DOHH2 (cell line): ENCODE results near the gene FGF7.
"Not testable (repeated sequence)": the region's sequence is repeated elsewhere in the genome, so short reads cannot be mapped to it uniquely, and the experiment has no call there.

Experiments used
- H3F3A ChIP-seq: fragments of 200-600 bp; sonication (generic), shearing (Covaris generic); 2 replicates; pipeline ENCODE4 v1.6.0; 2016; ENCODE audit warnings: antibody characterized with exemption, mild to moderate bottlenecking; ENCODE audit not compliant: control insufficient read depth, insufficient read depth
- H3K27ac ChIP-seq: fragments of 200-600 bp; sonication (generic); 2 replicates; pipeline ENCODE4 v1.5.1; 2014; ENCODE audit warnings: low read depth, mild to moderate bottlenecking, low read length, moderate library complexity
- H3K27me3 ChIP-seq: fragments of 200-600 bp; sonication (generic); 2 replicates; pipeline ENCODE4 v1.6.1; 2014; ENCODE audit warnings: mild to moderate bottlenecking, low read length, mixed read lengths; ENCODE audit not compliant: control insufficient read depth
- H3K36me3 ChIP-seq: fragments of 200-600 bp; sonication (generic); 2 replicates; pipeline ENCODE4 v1.6.1; 2014; ENCODE audit warnings: mild to moderate bottlenecking, low read length, moderate library complexity, mixed read lengths; ENCODE audit not compliant: control insufficient read depth
- H3K4me1 ChIP-seq: fragments of 200-600 bp; sonication (generic); 2 replicates; pipeline ENCODE4 v1.6.1; 2014; ENCODE audit warnings: mild to moderate bottlenecking, low read length, mixed read lengths; ENCODE audit not compliant: control insufficient read depth
- H3K4me2 ChIP-seq: fragments of 200-600 bp; sonication (generic); 2 replicates; pipeline ENCODE4 v1.6.0; 2014; ENCODE audit warnings: mild to moderate bottlenecking, low read length, moderate library complexity
- H3K4me3 ChIP-seq: fragments of 200-600 bp; sonication (generic); 2 replicates; pipeline ENCODE4 v1.5.1; 2014; ENCODE audit warnings: mild to moderate bottlenecking, low read length, mixed read lengths
- H3K79me2 ChIP-seq: fragments of 200-600 bp; sonication (generic); 2 replicates; pipeline ENCODE4 v1.6.1; 2014; ENCODE audit warnings: mild to moderate bottlenecking, low read length, mixed read lengths; ENCODE audit not compliant: control insufficient read depth
- H3K9me2 ChIP-seq: fragments of 200-600 bp; sonication (generic); replicated peaks from 2 replicates; pipeline ENCODE4 v1.6.1; 2014; ENCODE audit warnings: mild to moderate bottlenecking, low read length, mixed read lengths; ENCODE audit not compliant: control insufficient read depth
- H3K9me3 ChIP-seq: fragments of 200-600 bp; sonication (generic); 2 replicates; pipeline ENCODE4 v1.6.1; 2014; ENCODE audit warnings: antibody characterized with exemption, low read length, mixed read lengths; ENCODE audit not compliant: control insufficient read depth, insufficient read depth
- H4K20me1 ChIP-seq: fragments of 200-600 bp; sonication (generic); 2 replicates; pipeline ENCODE4 v1.6.0; 2014; ENCODE audit warnings: low read depth, mild to moderate bottlenecking, antibody characterized with exemption, low read length, moderate library complexity; ENCODE audit not compliant: control insufficient read depth, insufficient read depth
- EZH2phosphoT487 ChIP-seq: fragments of 200-600 bp; sonication (generic); IDR thresholded peaks from 2 replicates; pipeline ENCODE4 v1.6.1; 2017; ENCODE audit warnings: borderline replicate concordance, mild to moderate bottlenecking, antibody characterized with exemption, low read length, moderate library complexity, mixed read lengths
- TF ChIP-seq, protein P1 (sequence below): fragments of 200-600 bp; sonication (generic); IDR thresholded peaks from one replicate; pipeline ENCODE4 v1.5.1; 2014; ENCODE audit warnings: antibody characterized with exemption, mild to moderate bottlenecking, low read depth, low read length; ENCODE audit not compliant: poor library complexity, severe bottlenecking

FGF7 gene

GRCh38 chr15:49472338-49472737 lies 49.3 kb downstream of the FGF7 start:
- Histone ChIP-seq H3K27ac (no peak overlapping the region), H3K4me2 (no peak overlapping the region), H3K4me1 (no peaks in the 10 kb centered on the region), H3K27me3 (no peaks in the 10 kb centered on the region; the same call in 1 of the 2 replicates), H3K79me2 (no peaks in the 10 kb centered on the region), H3K4me3 (no peak overlapping the region), H3K9me2 (no peaks in the 10 kb centered on the region), H3K36me3 (no peaks in the 10 kb centered on the region), H4K20me1 (no peaks in the 10 kb centered on the region), H3F3A (no peaks in the 10 kb centered on the region), H3K9me3 (no peaks in the 10 kb centered on the region)
- TF ChIP-seq, protein P1, sequence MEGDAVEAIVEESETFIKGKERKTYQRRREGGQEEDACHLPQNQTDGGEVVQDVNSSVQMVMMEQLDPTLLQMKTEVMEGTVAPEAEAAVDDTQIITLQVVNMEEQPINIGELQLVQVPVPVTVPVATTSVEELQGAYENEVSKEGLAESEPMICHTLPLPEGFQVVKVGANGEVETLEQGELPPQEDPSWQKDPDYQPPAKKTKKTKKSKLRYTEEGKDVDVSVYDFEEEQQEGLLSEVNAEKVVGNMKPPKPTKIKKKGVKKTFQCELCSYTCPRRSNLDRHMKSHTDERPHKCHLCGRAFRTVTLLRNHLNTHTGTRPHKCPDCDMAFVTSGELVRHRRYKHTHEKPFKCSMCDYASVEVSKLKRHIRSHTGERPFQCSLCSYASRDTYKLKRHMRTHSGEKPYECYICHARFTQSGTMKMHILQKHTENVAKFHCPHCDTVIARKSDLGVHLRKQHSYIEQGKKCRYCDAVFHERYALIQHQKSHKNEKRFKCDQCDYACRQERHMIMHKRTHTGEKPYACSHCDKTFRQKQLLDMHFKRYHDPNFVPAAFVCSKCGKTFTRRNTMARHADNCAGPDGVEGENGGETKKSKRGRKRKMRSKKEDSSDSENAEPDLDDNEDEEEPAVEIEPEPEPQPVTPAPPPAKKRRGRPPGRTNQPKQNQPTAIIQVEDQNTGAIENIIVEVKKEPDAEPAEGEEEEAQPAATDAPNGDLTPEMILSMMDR = no peak
- no peak for TF ChIP-seq EZH2phosphoT487

DNA sequence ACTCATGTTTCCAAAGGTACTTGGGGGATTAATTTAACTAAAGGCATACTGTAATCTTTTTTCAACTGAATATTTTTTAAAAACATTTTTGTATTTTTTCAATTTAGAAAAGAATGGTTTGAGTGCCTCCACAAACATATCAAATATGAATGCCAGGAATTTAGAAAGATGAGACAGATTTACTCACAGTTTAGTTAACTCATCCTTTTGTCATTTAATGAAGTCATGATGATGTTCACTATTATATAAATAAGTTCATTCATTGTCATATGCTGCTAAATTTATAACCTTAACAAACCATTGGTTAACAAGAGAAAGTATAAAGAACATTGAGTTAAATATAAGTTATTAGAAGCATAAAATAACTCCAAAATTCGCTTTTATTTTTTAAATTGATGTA lies 50.0 kb downstream of the FGF7 start:
- Histone ChIP-seq H3K36me3 (no peaks in the 10 kb centered on the region), H3K4me2 (no peak overlapping the region), H3K9me2 (no peaks in the 10 kb centered on the region), H3K9me3 (no peaks in the 10 kb centered on the region), H3K27ac (no peak overlapping the region), H4K20me1 (no peaks in the 10 kb centered on the region), H3K4me1 (no peaks in the 10 kb centered on the region), H3F3A (no peaks in the 10 kb centered on the region), H3K4me3 (no peak overlapping the region), H3K27me3 (no peaks in the 10 kb centered on the region; the same call in 1 of the 2 replicates), H3K79me2 (no peaks in the 10 kb centered on the region)
- no peak for TF ChIP-seq EZH2phosphoT487
- TF ChIP-seq, protein P1 = no peak

DNA sequence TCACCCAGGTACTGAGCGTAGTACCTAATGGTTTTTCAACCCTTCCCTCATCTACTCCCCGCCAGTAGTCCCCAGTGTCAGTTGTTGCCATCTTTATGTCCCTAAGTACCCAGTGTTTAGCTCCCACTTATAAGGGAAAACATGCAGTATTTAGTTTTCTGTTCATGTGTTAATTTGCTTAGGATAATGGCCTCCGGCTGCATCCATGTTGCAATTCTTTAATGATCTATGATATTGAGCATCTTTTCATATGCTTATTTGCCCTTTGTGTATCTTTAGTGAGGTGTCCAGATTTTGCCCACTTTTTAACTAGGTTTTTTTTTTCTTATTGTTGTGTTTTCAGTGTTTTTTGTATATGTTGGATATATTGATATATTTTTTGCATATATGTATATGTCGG lies 55.0 kb downstream of the FGF7 start:
- H3K4me2 ChIP-seq, H3K79me2 ChIP-seq, H3K27me3 ChIP-seq, H3K9me2 ChIP-seq, H3K4me1 ChIP-seq, H3K27ac ChIP-seq, H3F3A ChIP-seq, H3K4me3 ChIP-seq, H4K20me1 ChIP-seq, H3K36me3 ChIP-seq, H3K9me3 ChIP-seq: not testable (repeated sequence)

GRCh38 chr15:49478982-49479381 lies 55.9 kb downstream of the FGF7 start:
- H4K20me1 ChIP-seq, H3K27ac ChIP-seq, H3K36me3 ChIP-seq, H3K4me3 ChIP-seq, H3K27me3 ChIP-seq, H3K9me2 ChIP-seq, H3K79me2 ChIP-seq, H3K4me1 ChIP-seq, H3K4me2 ChIP-seq, H3K9me3 ChIP-seq, H3F3A ChIP-seq: not testable (repeated sequence)

- not testable (repeated sequence) for H3K79me2 ChIP-seq, H3K36me3 ChIP-seq, H3F3A ChIP-seq, H3K9me2 ChIP-seq, H3K27me3 ChIP-seq, H3K4me3 ChIP-seq, H3K4me1 ChIP-seq, H4K20me1 ChIP-seq, H3K4me2 ChIP-seq, H3K9me3 ChIP-seq, H3K27ac ChIP-seq
Observed at GRCh38 chr15:49485401-49485800, 62.4 kb downstream of the FGF7 start.
